Measurements from ENCODE around the gene STK39.

Gene STK39

GRCh38 chr2:168176402-168176801 is 71.0 kb downstream of the STK39 start:
- H3K36me3 ChIP-seq (ENCODE audit: insufficient read depth), result no peaks in the 10 kb centered on the region
- no peak overlapping the region for H2AFZ ChIP-seq (ENCODE audit: low read depth)
- TF ChIP-seq, protein P1, sequence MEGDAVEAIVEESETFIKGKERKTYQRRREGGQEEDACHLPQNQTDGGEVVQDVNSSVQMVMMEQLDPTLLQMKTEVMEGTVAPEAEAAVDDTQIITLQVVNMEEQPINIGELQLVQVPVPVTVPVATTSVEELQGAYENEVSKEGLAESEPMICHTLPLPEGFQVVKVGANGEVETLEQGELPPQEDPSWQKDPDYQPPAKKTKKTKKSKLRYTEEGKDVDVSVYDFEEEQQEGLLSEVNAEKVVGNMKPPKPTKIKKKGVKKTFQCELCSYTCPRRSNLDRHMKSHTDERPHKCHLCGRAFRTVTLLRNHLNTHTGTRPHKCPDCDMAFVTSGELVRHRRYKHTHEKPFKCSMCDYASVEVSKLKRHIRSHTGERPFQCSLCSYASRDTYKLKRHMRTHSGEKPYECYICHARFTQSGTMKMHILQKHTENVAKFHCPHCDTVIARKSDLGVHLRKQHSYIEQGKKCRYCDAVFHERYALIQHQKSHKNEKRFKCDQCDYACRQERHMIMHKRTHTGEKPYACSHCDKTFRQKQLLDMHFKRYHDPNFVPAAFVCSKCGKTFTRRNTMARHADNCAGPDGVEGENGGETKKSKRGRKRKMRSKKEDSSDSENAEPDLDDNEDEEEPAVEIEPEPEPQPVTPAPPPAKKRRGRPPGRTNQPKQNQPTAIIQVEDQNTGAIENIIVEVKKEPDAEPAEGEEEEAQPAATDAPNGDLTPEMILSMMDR (conservative IDR thresholded peaks at IDR 0.05; ENCODE audit: low read depth, low read length), result no peak
- H3K4me1 ChIP-seq (ENCODE audit: low read depth, poor library complexity, severe bottlenecking), result peaks cover 9% of the 10 kb centered on the region
- no peak overlapping the region for H3K9ac ChIP-seq
- no peaks in the 10 kb centered on the region for H3K27me3 ChIP-seq (ENCODE audit: insufficient read depth, low read depth)
- no peak overlapping the region for H3K4me3 ChIP-seq (IDR thresholded peaks at IDR 0.05; ENCODE audit: insufficient read depth, low read depth, low read length)
- H3K4me2 ChIP-seq, result no peak overlapping the region
- H3K79me2 ChIP-seq (ENCODE audit: insufficient read depth, low read depth), result no peaks in the 10 kb centered on the region
- H3K27ac ChIP-seq, result no peak overlapping the region
- H4K20me1 ChIP-seq (ENCODE audit: insufficient read depth), result no peaks in the 10 kb centered on the region

DNA sequence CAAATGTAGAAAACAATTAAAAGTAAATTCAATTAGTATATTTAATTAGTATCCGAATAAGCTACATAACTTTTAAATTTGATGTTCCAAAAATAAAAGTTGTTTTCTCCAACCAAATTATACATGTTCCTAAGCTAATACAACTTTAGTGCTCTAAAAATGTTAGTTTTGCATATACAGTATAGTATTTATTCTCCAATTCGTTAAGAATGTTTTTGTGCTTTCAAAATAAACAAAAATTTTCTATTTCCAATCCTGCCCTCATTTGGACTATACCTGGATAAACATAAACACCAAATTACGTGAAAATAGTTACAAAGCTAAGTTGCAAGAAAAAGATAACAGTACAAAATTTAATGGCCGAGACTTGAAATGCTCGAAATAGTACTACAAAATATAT is 71.9 kb downstream of the STK39 start:
- Histone ChIP-seq H3K9ac (no peak overlapping the region), H3K79me2 (ENCODE audit: insufficient read depth, low read depth) (no peaks in the 10 kb centered on the region), H3K27ac (no peak overlapping the region), H2AFZ (ENCODE audit: low read depth) (no peak overlapping the region), H4K20me1 (ENCODE audit: insufficient read depth) (no peaks in the 10 kb centered on the region), H3K4me3 (IDR thresholded peaks at IDR 0.05; ENCODE audit: insufficient read depth, low read depth, low read length) (no peak overlapping the region), H3K4me1 (ENCODE audit: low read depth, poor library complexity, severe bottlenecking) (peaks cover 9% of the 10 kb centered on the region), H3K36me3 (ENCODE audit: insufficient read depth) (no peaks in the 10 kb centered on the region), H3K4me2 (no peak overlapping the region), H3K27me3 (ENCODE audit: insufficient read depth, low read depth) (no peaks in the 10 kb centered on the region)
- TF ChIP-seq, protein P1 (conservative IDR thresholded peaks at IDR 0.05; ENCODE audit: low read depth, low read length), result no peak

- Histone ChIP-seq H3K9ac (no peak overlapping the region), H3K27me3 (ENCODE audit: insufficient read depth, low read depth) (no peaks in the 10 kb centered on the region), H3K4me3 (IDR thresholded peaks at IDR 0.05; ENCODE audit: insufficient read depth, low read depth, low read length) (no peak overlapping the region), H3K27ac (no peak overlapping the region), H3K4me2 (no peak overlapping the region), H3K36me3 (ENCODE audit: insufficient read depth) (no peaks in the 10 kb centered on the region), H4K20me1 (ENCODE audit: insufficient read depth) (no peaks in the 10 kb centered on the region), H3K79me2 (ENCODE audit: insufficient read depth, low read depth) (no peaks in the 10 kb centered on the region), H2AFZ (ENCODE audit: low read depth) (no peak overlapping the region), H3K4me1 (ENCODE audit: low read depth, poor library complexity, severe bottlenecking) (peaks cover 9% of the 10 kb centered on the region)
- TF ChIP-seq, protein P1 (conservative IDR thresholded peaks at IDR 0.05; ENCODE audit: low read depth, low read length), result no peak
Measured at GRCh38 chr2:168174756-168175155, 72.6 kb downstream of the STK39 start.

GRCh38 chr2:168172071-168172470 is 75.3 kb downstream of the STK39 start:
- Histone ChIP-seq H3K79me2 (ENCODE audit: insufficient read depth, low read depth) (no peaks in the 10 kb centered on the region), H3K4me3 (IDR thresholded peaks at IDR 0.05; ENCODE audit: insufficient read depth, low read depth, low read length) (no peak overlapping the region), H4K20me1 (ENCODE audit: insufficient read depth) (no peaks in the 10 kb centered on the region), H3K36me3 (ENCODE audit: insufficient read depth) (no peaks in the 10 kb centered on the region), H3K27ac (no peak overlapping the region), H3K27me3 (ENCODE audit: insufficient read depth, low read depth) (no peaks in the 10 kb centered on the region), H3K4me1 (ENCODE audit: low read depth, poor library complexity, severe bottlenecking) (peaks cover 9% of the 10 kb centered on the region), H3K4me2 (no peak overlapping the region), H2AFZ (ENCODE audit: low read depth) (no peak overlapping the region), H3K9ac (no peak overlapping the region)
- TF ChIP-seq, protein P1 (conservative IDR thresholded peaks at IDR 0.05; ENCODE audit: low read depth, low read length), result no peak

Data from KMS-11 (cell line).